ENCODE results near the gene CDH22.
A peak's percentile ranks its signal among the peaks of the same experiment; 100 is the strongest.

The CDH22 gene

GRCh38 chr20:46327557-46327956 lies 19.3 kb upstream of the CDH22 start:
- in situ Hi-C loops (cut with HindIII; ENCODE audit: low pct_unique_long_range_greater_than_20kb, low sequenced_read_pairs), result no loop called here
- no peak for TF ChIP-seq JUND (IDR thresholded peaks at IDR 0.05; ENCODE audit: low read depth)

GRCh38 chr20:46325789-46326188 lies 17.5 kb upstream of the CDH22 start:
- TF ChIP-seq JUND (IDR thresholded peaks at IDR 0.05; ENCODE audit: low read depth), result no peak
- in situ Hi-C loops (cut with HindIII; ENCODE audit: low pct_unique_long_range_greater_than_20kb, low sequenced_read_pairs), result no loop called here
- no peak for DNase-seq (ENCODE audit: low read depth in 1 of 2, low spot score in 1 of 2)

More at GRCh38 chr20:46327557-46327956, 19.3 kb upstream of the CDH22 start:
- no peak for DNase-seq (ENCODE audit: low read depth in 1 of 2, low spot score in 1 of 2)

DNA sequence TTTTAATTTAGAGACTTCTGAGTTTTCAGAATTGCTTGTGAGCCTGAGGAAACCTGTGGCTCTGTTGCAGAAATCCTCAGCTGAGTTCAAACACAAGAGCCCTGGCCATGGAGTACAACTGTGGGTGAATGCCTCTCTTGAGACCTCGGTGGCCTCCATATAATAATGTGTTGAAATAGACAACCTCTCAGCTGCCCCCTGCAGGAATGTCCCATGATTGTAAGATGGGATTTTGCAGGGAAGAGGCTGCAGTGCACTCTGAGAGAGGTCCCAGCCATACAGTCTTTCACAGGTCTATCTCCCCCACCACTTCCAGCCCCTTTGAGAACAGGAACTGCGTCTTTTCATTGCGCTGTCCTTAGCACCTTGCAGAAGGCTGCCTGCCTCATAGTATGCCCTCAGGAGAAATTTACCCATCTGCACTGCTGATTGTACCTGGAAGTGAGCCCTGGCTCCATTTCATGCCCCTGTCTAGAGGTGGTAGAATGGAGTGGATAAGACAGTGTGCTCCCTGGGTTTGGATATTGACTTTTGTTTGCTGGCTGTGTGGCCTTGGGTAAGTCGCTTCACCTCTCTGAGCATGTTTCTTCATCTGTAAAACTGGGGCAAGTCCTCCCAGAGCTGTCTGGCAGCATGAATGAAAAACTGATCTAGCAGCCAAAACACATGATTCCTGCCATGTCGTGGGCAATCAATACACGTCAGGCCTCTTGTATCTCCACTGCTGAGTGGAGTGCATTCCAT lies 16.8 kb upstream of the CDH22 start:
- TF ChIP-seq JUND (IDR thresholded peaks at IDR 0.05; ENCODE audit: low read depth), result no peak
- in situ Hi-C loops (cut with HindIII; ENCODE audit: low pct_unique_long_range_greater_than_20kb, low sequenced_read_pairs), result no loop called here
- DNase-seq (ENCODE audit: low read depth in 1 of 2, low spot score in 1 of 2), result peak in 1 of 2 experiments; percentile 62

GRCh38 chr20:46324379-46324778 lies 16.1 kb upstream of the CDH22 start:
- DNase-seq (ENCODE audit: low read depth in 1 of 2, low spot score in 1 of 2), result no peak
- no peak for TF ChIP-seq JUND (IDR thresholded peaks at IDR 0.05; ENCODE audit: low read depth)
- in situ Hi-C loops (cut with HindIII; ENCODE audit: low pct_unique_long_range_greater_than_20kb, low sequenced_read_pairs), result no loop called here

- in situ Hi-C loops (cut with HindIII; ENCODE audit: low pct_unique_long_range_greater_than_20kb, low sequenced_read_pairs), result no loop called here
- TF ChIP-seq JUND (IDR thresholded peaks at IDR 0.05; ENCODE audit: low read depth), result no peak
- DNase-seq (ENCODE audit: low read depth in 1 of 2, low spot score in 1 of 2), result no peak
These were observed 15.3 kb upstream of the CDH22 start for GRCh38 chr20:46323557-46323956.

DNA sequence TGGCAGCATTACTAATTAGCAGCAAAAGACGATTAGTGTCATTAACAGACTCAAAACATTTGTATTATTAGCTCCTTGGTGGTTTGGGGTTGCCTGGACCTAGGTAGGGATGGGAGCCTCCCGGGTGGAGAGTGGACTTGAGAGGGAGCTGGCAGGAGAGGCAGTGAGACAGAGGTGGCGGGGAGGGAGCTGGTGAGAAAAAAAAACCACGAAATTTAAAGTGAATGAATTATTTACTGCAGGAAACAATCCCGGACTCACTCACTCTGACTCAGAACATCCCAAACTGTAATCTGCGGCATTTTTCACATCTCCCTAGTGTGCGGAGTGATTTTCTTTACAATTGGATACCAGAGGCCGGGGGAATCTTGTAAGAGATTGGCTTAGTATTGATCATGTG lies 14.3 kb upstream of the CDH22 start:
- no peak for DNase-seq (ENCODE audit: low read depth in 1 of 2, low spot score in 1 of 2)
- no peak for TF ChIP-seq JUND (IDR thresholded peaks at IDR 0.05; ENCODE audit: low read depth)
- in situ Hi-C loops (cut with HindIII; ENCODE audit: low pct_unique_long_range_greater_than_20kb, low sequenced_read_pairs), result no loop called here

GRCh38 chr20:46317685-46318177 lies 9.4 kb upstream of the CDH22 start:
- TF ChIP-seq JUND (IDR thresholded peaks at IDR 0.05; ENCODE audit: low read depth), result no peak
- no peak for DNase-seq (ENCODE audit: low read depth in 1 of 2, low spot score in 1 of 2)
- in situ Hi-C loops (cut with HindIII; ENCODE audit: low pct_unique_long_range_greater_than_20kb, low sequenced_read_pairs), result no loop called here

GRCh38 chr20:46316984-46317684 lies 8.8 kb upstream of the CDH22 start:
- TF ChIP-seq JUND (IDR thresholded peaks at IDR 0.05; ENCODE audit: low read depth), result no peak
- in situ Hi-C loops (cut with HindIII; ENCODE audit: low pct_unique_long_range_greater_than_20kb, low sequenced_read_pairs), result no loop called here
- DNase-seq (ENCODE audit: low read depth in 1 of 2, low spot score in 1 of 2), result no peak

GRCh38 chr20:46315311-46315710 lies 7.0 kb upstream of the CDH22 start:
- no peak for DNase-seq (ENCODE audit: low read depth in 1 of 2, low spot score in 1 of 2)
- in situ Hi-C loops (cut with HindIII; ENCODE audit: low pct_unique_long_range_greater_than_20kb, low sequenced_read_pairs), result no loop called here
- no peak for TF ChIP-seq JUND (IDR thresholded peaks at IDR 0.05; ENCODE audit: low read depth)

- DNase-seq (ENCODE audit: low read depth in 1 of 2, low spot score in 1 of 2), result no peak
- in situ Hi-C loops (cut with HindIII; ENCODE audit: low pct_unique_long_range_greater_than_20kb, low sequenced_read_pairs), result no loop called here
- TF ChIP-seq JUND (IDR thresholded peaks at IDR 0.05; ENCODE audit: low read depth), result no peak
These were observed 4.9 kb upstream of the CDH22 start for GRCh38 chr20:46312945-46313861.

DNA sequence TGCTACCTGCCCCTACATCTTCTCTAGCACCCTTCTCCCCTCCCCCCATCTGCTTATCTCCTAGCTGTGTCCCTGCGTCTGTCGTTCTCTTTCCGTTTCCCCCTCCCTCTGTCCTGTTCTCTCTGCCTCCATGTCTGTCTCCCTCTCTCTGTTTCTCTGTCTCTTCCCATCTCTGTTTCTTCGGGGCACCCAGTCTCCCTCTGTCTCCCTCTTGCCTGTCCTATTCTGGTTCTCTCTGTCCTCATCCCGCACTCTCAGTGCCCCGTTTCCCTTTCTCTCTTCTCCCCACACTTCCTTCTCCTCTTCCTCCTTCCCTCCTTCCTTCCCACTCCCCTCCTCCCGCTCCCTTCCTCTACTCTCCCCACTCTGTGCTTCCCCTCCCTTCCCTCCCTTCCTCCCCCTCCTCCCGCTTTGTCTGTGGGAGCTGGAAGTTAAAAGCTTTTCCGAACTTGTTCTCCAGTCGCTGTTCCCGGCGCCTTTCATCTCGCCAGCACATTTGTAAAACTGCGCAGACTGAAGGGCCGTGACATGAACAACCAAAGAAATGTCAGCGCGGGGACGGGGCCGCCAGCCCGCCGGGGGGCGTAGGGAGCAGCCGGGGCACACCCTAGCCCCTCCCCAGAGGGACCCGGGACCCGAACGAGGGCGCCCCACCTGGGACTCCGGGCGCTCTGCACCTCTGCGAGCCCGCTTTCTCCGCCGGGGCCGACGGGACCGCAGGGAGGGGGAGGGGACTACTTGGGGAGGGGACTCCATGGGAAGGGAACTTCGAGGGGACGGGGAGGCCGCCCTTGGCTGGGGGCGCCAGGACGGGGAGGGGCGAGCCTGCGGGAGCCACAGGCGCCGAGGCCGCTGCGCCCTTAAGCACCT lies 4.0 kb upstream of the CDH22 start:
- TF ChIP-seq JUND (IDR thresholded peaks at IDR 0.05; ENCODE audit: low read depth), result no peak
- DNase-seq (ENCODE audit: low read depth in 1 of 2, low spot score in 1 of 2), result no peak
- in situ Hi-C loops (cut with HindIII; ENCODE audit: low pct_unique_long_range_greater_than_20kb, low sequenced_read_pairs), result no loop called here

DNA sequence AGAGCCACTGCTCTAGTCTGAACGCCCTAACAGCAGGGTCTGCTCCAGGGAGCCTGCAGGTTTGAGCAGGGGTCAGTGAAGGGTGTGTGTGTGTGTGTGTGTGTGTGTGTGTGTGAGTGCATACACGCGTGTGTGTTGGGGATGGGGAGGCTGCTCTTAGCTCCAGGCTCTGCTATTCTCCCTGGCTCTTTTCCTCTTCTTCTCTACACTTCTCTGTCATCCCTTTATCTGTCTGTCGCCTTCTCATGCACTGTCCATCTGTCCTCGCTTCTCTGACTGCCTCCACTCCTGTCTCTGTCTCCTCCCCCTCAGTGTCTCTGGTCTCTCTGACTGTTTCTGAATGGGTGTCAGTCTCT lies 3.4 kb upstream of the CDH22 start:
- DNase-seq (ENCODE audit: low read depth in 1 of 2, low spot score in 1 of 2), result no peak
- in situ Hi-C loops (cut with HindIII; ENCODE audit: low pct_unique_long_range_greater_than_20kb, low sequenced_read_pairs), result no loop called here
- TF ChIP-seq JUND (IDR thresholded peaks at IDR 0.05; ENCODE audit: low read depth), result no peak

All from T47D (cell line).